Limb (tissue), 2 donors: ENCODE measurements around the gene PEX11A.

ENCODE experiments used
- DNase-seq, 2 donors: peaks; one replicate each; pipeline ENCODE4 v3.0.0-alpha.2; 2016; ENCODE audit errors: extremely low spot score in 2 of 2

The PEX11A gene

GRCh38 chr15:89675606-89676005, 14.9 kb downstream of the PEX11A start:
- no peak for DNase-seq

DNA sequence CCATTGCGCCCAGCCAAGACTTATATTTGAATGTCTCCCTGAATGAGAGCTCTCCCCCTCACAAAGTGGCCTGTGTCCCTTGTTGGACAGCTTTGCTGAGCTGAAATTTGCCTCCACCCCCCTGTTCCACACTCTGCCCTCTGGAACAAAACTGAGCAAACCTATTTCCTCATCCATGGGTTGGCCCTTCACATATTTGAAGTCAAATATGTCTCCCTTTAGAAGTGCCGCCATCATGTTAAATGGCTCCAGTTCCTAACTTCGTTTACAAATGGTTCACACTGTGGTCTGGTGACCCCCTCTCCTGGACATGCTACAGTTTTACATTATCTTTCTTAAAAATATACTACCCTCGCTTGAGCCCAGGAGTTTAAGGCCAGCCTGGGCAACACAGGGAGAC, 16.0 kb downstream of the PEX11A start:
- DNase-seq: no peak

GRCh38 chr15:89673165-89673512, 17.4 kb downstream of the PEX11A start:
- DNase-seq: peak in 1 of 2 donors; percentile 48

- DNase-seq: no peak
These were observed 18.1 kb downstream of the PEX11A start for GRCh38 chr15:89672221-89673164.

GRCh38 chr15:89671687-89672086, 18.9 kb downstream of the PEX11A start:
- DNase-seq: no peak

GRCh38 chr15:89670971-89671560, 19.5 kb downstream of the PEX11A start:
- DNase-seq: no peak

DNA sequence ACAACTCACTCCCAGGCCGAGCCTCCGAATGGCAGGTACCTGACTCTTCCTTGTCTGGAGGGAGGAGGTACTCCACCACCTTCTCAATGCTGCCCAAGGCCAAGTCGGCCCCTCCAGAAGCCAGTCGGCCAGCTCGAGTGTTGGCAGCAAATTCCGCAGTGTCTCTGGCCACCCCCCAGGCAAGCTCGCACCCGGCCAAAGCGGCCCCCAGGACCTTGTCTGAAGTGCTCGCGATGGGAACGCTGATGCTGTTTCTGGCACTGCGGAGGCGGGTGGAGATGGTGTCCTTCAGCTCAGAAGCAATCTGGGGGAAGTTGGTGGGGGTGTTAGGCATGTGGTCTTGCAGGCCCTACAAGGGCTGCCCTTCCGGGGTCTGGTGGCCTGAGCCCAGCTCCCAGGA, 20.6 kb downstream of the PEX11A start:
- DNase-seq: no peak

DNA sequence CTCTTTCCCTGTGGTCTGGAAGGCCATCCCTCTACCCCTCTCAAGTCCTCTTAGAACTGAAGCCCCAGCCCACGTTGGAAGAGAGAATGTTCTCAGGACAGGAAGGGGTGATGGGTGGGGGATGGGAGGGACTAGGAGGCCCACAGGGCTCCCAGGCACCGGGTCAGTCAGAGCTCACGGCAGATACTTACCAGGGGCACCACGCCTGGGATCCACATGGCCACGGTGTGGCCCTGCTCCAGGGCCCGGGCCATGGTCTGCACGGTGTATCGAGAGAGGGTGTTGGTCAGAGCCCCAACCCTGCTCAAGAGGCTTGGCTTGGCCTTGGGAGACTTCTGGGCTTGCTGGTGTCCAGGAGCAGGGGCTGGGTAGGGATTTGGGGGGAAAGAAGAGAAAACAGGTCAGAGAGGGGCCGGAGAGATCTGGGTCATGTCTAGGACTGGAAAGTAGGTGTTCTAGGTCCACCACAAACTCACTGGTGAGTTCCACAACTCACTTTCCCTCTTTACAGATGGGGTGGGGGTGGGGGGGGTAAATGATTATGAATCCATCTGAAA, 21.2 kb downstream of the PEX11A start:
- no peak for DNase-seq

DNA sequence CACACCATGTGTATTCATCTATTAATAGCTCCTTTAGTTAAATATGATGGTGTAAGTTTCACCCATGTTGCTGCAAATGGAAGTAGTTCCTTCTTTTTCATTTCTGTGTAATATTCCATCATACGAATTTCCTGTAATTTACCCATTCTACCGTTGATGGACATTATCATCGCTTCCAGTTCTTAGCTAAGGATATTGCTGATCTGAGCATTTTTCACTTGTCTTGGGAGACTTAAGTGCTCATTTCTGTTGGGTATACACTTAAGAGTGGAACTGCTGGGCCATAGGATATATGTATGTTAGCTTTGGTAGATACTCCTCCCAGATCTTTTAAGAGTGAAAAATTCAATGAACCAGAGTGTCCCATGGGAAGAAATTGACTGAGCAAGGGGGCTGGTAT, 22.4 kb downstream of the PEX11A start:
- no peak for DNase-seq

GRCh38 chr15:89667706-89667960, 22.9 kb downstream of the PEX11A start:
- no peak for DNase-seq

- DNase-seq: no peak
These were observed 23.5 kb downstream of the PEX11A start for GRCh38 chr15:89666858-89667705.

DNA sequence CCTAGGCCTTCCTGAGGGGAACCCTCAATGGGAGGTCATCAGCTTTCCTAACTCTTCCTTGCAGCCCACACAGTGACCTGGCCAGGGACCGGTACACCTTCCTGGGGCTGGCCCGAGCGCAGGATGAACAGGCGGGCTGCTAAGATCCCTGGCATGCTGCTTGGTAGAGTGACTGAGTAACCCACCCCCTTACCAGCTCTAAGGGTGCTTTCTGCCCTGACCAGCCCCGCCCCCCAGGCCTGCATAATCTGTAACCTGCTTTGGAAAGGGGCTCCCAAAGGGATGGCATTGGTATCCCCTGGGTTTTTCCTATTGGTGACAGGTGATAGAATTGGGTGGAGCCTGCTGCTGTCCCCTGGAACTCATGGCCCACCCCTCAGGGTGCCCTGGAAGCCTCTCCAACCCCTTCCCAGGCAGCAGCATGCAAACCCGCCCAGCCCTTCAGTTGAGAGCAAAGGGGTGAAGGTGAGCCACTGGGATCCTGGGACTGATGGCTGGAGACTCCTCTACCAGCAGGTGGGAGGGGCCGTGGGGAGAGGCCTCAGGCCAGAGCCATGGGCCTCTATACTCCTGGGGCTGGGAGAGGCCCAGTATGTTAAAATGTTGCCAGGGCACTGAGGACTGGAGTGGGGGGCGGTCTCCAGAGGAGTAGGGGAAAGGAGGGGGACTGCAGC, 24.2 kb downstream of the PEX11A start:
- DNase-seq: no peak

DNA sequence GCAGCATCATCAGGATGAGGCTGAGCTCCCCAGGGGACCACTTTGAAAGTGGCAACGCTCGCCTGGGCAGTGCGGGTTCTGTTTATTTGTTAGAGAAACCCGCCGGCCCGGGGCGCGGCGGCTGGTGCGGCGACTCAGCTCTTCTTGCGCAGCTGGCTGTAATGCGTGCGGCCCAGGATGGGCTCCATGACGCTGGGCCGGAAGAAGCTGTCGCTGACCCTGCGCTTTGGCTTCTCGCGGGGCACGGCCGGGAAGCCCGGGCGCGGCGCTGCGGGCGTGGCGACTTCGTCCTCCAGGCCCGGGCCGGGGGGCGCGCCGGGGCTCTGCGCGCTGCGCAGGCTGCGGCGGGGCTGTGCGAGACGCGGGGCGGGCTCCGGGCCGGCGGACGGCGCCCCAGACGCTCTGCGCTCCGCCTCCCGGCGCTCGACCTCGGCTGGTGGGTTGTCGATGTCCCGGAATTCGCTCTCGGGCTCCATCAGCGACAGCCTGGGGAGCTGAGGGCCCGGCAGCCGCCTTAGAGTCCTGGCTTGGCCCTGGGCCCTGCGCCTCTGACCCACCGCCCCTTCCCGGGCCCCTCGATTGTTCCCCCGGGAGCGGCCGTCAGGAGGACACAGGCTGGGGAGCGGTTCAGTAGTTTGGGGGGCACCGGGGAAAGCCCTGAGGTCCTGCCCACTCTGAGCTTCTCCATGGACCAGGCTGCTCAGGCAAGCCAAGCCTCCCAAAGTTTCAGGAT, 24.9 kb downstream of the PEX11A start:
- DNase-seq: peak; percentile 49 to 76

DNA sequence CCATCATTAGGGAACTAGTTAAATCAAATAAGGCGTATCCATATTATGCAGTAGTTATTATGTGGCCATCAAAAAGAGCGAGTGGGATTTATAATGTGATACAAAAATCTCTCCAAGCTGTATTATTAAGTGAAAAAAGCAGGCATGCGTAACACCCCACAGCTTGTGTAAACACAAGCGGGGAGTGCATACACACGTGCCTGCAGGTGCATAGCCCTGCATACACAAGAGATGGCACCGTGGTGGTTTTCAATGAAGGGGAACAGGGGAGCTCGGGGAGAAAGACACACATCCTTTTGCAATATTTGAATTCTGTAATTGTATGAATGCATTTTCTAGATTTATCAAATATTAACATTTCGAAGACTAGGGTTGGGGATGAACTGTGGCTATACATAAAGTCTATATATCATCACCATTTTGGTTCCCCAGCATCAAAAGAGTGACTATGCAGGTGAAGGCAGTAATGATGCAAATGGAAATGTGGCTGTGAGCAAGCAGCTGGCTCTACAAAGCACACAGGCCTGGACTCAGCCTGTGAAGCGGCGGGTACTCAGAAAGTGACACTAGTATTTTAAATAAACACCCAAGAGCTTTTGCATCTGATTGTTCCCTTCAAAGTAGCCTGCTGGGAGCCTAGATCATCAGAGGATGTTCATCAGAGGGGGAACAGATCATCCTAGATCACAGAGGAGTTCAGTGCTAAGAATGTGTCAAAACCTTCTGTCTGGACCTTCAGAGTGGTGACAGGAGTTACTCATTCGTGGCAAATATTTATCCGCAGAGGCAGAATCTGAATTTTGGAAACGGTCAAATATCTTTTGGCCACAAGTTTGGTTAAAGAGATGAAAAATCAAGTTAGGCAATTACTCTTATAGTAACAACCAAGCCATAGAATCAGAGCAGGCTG, 25.9 kb downstream of the PEX11A start:
- DNase-seq: no peak

- DNase-seq: peak in 1 of 2 donors; percentile 35
These were observed 27.5 kb downstream of the PEX11A start for GRCh38 chr15:89662893-89663626.

DNA sequence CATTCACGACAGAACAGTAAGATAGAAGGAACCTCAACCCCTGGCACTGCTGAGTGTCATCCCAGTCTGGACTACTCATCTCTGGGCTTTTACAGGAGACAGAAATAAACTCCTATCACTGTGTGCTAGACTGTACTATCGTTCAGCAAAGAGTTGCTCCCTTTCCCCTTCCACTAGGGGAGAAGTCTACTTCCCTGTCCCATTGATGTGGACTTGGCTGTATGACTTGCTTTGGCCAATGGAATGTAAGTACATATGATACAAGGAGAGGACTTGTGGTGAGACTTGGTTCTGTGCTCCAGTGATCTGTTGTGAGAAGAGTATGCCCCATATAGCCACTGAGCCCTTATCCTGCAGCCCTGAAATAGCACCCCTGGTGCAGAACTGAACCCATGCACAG, 30.0 kb downstream of the PEX11A start:
- no peak for DNase-seq

DNA sequence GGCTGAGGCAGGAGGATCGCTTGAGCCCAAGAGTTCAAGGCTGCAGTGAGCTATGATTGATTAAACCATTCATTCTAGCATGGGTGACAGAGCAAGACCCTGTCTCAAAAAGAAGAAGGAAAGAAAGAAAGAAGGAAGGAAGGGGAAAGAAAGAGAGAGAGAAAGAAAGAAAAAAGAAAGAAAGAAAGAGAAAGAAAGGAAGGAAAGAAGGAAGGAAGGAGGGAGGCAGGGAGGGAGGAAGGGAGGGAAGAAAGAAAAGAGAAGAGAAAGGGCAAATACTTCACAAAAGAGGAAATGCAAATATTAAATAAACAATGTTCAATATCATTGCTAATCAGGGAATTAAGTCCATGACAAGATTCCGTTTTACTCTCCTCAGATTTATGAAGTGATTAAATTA, 31.3 kb downstream of the PEX11A start:
- no peak for DNase-seq

- no peak for DNase-seq
These were observed 32.8 kb downstream of the PEX11A start for GRCh38 chr15:89657686-89658200.
